NCI-H2227 (cell line): ENCODE results near the gene AHNAK.
"Not testable (repeated sequence)": the region's sequence is repeated elsewhere in the genome, so short reads cannot be mapped to it uniquely, and the experiment has no call there.

ENCODE experiments used
- DNase-seq: peaks from one replicate; lab custom pipeline; 2025; ENCODE audit not compliant: unreplicated experiment; lab: John Stamatoyannopoulos, UW

The AHNAK gene

GRCh38 chr11:62464655-62465054, 82.0 kb downstream of the AHNAK start:
- DNase-seq: no peak

DNA sequence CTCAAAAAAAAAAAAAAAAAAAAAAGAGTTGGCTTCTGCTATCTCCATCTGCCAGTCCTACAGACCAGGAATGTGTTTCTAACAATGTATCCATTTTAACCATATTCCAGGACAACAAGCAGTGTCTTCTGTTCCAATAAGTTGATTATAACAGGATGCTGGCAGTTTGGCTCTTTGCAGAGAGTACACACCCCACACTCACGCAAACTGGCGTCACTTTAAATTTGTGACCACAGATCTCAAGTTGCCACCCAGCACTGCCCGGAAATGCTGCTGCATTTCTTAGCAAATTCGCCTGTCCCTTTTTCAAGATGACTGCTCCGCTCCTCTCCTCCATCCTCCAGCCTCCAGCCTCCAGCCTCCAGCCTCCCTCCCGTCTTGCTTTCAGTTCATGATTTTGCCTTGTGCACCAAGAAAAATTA, 83.5 kb downstream of the AHNAK start:
- DNase-seq: no peak

- no peak for DNase-seq
Measured at GRCh38 chr11:62462508-62462892, 84.1 kb downstream of the AHNAK start.

- DNase-seq: no peak
Measured at GRCh38 chr11:62461740-62462507, 84.7 kb downstream of the AHNAK start.

DNA sequence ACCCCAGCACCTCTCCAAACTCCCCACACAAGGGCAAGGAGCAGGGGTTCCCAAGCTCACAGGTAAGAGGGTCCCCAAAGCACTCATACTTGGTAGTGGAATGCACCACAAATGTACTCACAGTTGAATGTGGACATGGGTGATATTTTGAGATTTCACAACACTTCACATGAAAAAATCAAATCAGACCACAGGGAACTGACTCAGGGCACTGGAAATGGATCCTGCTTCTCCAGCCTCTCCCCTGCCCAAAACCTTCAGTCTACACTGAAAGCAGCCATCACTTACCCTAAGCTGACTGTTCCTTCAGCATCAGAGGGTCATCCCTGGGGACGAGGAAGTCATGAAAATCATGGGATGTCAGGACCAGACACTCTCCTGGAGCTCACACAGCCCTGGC, 87.5 kb downstream of the AHNAK start:
- no peak for DNase-seq

GRCh38 chr11:62458212-62459002, 88.2 kb downstream of the AHNAK start:
- DNase-seq: no peak

DNA sequence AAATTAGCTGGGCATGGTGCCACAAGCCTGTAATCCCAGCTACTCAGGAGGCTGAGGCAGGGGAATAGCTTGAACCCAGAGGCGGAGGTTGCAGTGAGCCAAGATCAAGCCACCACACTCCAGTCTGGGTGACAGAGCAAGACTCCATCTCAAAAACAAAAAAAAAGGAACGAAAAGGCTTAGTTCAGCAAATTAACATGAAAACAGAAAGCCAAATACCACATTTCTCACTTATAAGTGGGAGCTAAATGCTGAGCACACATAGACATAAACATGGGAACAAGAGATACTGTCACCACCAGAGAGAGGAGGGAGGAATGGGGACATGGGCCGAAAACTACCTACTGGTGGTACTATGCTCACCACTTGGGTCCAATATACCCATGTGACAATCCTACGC, 89.1 kb downstream of the AHNAK start:
- DNase-seq: no peak

DNA sequence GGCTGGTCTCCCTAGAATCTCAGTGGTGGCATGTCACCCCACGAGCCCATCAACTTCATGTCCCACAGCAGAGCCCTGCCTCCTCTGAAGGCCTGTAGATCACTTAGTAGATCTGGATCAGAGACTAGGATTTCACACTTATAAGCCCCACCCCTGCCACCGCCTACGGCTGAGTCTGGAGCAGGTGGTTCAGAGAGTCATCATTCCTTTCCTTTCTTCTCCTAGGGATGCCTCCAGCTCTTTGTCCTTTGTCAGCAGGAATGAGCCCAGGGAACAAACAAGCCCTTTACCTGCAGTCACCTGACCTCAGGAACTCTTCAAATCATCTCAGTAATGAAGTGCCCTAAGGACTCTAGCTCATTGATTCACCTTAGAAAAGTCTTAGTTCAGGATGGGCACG, 90.0 kb downstream of the AHNAK start:
- DNase-seq: no peak

DNA sequence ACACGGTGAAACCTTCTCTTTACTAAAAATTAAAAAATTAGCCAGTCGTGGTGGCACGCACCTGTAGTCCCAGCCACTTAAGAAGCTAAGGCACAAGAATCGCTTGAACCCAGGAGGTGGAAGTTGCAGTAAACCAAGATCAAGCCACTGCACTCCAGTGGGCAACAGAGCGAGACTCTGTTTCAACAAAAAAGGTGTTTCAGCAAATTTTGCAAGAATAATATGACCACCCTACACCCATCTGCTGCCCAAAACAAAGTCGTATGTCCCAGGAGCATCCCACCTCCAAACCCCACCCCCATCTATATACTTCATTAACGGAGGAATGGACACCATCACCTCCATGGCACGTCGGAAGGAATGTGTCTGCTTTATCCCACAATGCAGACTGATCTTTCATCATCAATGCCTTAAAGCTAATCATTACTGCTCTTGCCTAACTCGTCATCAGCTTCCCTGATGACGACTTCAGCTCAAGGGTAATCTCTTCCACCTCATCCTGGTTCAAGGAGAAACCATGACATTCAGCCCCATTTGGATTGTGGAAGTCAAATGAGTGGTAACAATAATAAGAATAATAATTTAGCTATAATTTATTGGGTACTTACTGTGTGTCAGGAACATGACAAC, 93.7 kb downstream of the AHNAK start:
- DNase-seq: no peak

DNA sequence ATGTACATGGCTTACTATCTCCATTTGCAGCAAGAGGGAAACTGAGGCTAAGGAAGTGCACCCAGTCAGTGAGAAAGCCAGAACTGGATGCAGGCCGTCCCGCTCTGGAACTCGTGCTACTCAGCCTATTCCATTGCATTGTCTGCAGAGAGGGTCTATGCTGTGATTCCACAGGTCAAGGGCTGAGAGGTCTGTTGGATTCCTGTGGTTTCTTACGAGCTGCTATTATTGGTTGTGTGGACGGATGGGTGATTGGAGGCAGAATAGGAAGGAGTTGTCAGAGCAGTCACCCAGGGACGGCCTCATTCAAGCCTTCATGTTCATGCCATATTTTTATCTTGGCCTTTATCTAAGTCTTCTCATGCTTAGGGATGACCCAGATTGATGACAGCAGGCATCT, 94.3 kb downstream of the AHNAK start:
- no peak for DNase-seq

GRCh38 chr11:62451241-62451621, 95.4 kb downstream of the AHNAK start:
- no peak for DNase-seq

DNA sequence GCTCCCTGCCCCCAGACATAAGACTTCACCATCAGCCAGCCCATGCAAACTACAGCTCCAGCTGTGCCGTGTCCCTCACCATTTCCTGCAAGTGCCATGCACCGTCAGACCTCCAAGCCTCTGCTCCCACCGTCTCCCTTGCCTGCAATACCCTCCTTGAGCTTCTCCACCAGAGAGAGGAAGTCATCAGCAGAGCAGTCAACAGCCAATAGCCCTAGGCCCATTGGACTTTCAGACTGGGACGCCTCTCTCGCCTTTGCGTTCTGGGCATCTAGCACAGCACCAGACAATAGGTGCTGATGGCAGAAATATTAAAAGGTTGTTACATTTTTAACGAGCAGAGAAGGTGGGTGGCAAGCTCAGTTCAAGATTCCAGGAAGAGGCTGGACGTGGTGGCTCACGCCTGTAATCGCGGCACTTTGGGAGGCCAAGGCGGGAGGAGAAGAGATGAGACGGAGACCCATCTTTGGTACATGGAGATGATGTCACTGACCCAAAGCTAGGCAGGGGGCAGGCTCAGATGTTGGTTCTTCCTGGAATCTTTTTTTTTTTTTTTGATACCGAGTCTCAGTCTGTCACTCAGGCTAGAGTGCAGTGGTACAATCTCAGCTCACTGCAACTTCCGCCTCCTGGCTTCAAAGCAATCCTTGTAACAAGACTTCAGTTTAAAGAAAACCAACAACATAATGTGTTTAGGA, 95.9 kb downstream of the AHNAK start:
- no peak for DNase-seq

DNA sequence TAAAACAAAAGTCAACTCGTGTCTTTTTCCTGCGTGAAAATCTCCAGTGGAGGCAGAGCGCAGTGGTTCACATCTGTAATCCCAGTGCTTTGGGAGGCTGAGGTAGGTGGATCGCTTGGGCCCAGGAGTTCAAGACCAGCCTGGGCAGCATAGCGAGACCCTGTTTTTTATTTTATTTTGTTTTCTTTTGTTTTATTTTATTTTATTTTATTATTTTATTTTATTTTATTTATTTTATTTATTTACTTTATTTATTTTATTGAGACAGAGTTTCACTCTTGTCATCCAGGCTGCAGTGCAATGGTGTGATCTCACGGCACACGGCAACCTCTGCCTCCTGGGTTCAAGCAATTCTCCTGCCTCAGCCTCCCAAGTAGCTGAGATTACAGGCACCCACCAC, 96.7 kb downstream of the AHNAK start:
- DNase-seq: not testable (repeated sequence)

- no peak for DNase-seq
Measured at GRCh38 chr11:62449451-62449851, 97.2 kb downstream of the AHNAK start.

DNA sequence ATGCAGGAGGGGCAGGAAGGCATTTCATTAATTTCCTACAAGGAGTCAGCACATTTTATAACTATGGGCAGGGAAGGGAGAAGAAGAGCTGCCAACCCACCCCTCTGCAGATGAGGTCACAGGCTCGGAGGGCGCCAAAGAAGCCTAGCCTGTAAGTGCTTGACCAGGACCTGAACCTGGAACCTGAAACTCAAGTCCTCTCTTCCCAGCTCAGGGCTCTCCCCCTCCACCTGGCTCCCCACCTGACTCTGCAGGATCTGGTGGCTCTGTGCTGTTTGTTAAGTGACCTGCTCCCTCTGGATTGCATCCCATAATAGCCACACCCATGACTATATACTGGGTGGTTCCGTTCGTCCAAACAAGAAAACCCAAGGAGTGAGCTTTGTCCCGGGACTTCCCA, 100.5 kb downstream of the AHNAK start:
- no peak for DNase-seq

DNA sequence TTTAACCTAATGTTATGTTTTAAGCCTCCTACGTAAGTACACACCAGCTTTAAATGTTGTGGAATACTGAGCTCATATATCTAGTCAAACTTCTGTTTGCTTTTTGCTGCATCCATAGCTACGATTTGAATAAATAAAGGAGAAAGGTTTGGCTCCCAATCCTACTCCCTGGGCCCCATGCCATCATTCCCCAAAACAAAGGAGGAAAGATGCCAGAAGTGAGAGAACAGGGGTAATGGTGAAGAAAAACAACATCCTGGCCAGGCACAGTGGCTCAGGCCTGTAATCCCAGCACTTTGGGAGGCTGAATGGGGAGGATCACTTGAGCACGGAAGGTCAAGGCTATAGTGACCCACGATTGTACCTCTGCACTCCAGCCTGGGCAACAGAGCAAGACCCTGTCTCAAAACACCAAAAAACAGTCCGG, 101.3 kb downstream of the AHNAK start:
- no peak for DNase-seq

DNA sequence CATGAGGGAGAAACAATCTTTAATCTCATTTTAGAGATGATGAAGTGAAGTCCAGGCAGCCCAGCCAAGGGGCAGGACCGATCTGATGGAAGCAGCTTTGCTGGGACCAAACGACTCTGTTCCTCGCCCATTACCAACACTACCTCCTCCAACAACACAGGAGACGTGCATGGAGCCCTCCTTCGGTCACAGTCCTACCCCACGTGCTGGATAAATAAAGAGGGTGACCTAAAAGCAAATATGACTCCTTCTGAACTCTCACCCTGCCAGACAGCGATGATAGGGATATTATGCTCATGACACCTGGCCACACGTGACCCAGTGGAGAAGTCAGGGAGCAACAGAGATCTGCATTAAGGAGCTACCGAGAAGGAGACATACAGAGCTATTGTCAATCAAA, 101.8 kb downstream of the AHNAK start:
- no peak for DNase-seq

- DNase-seq: peak; percentile 87
Measured at GRCh38 chr11:62444236-62444833, 102.3 kb downstream of the AHNAK start.

GRCh38 chr11:62443390-62444235, 103.0 kb downstream of the AHNAK start:
- DNase-seq: no peak
